NCI-H187 (cell line): Measurements from ENCODE around the gene SLC38A1.
A peak's percentile ranks its signal among the peaks of the same experiment; 100 is the strongest.
"Not testable (repeated sequence)": the region's sequence is repeated elsewhere in the genome, so short reads cannot be mapped to it uniquely, and the experiment has no call there.

Source experiments
- DNase-seq, 2 experiments: peaks; one replicate each; lab custom pipeline; 2025; lab: John Stamatoyannopoulos, UW

SLC38A1 gene

GRCh38 chr12:46268583-46269428 lies at the start of gene SLC38A1:
Gene SLC38A1 (minus strand): TSS chr12:46269043. CDS start chr12:46239800, 29,243 bp downstream.
- peak; percentile 82 to 84 for DNase-seq

- no peak for DNase-seq
Observed at GRCh38 chr12:46318037-46318436, 49.2 kb upstream of the SLC38A1 start.

GRCh38 chr12:46304070-46304469 lies 35.2 kb upstream of the SLC38A1 start:
- no peak for DNase-seq

GRCh38 chr12:46303039-46303666 lies 34.3 kb upstream of the SLC38A1 start:
- peak; percentile 2 to 9 for DNase-seq

GRCh38 chr12:46300910-46301309 lies 32.1 kb upstream of the SLC38A1 start:
- peak; percentile 26 for DNase-seq

GRCh38 chr12:46299851-46300250 lies 31.0 kb upstream of the SLC38A1 start:
- peak in 1 of 2 experiments; percentile 67 for DNase-seq

GRCh38 chr12:46298261-46298660 lies 29.4 kb upstream of the SLC38A1 start:
- no peak for DNase-seq

GRCh38 chr12:46296822-46297221 lies 28.0 kb upstream of the SLC38A1 start:
- no peak for DNase-seq

GRCh38 chr12:46292754-46293402 lies 24.0 kb upstream of the SLC38A1 start:
- no peak for DNase-seq

GRCh38 chr12:46291953-46292352 lies 23.1 kb upstream of the SLC38A1 start:
- DNase-seq, result not testable (repeated sequence)

- DNase-seq, result not testable (repeated sequence)
Observed at GRCh38 chr12:46285177-46285576, 16.3 kb upstream of the SLC38A1 start.

GRCh38 chr12:46282829-46283228 lies 14.0 kb upstream of the SLC38A1 start:
- DNase-seq, result no peak

GRCh38 chr12:46276756-46277155 lies 7.9 kb upstream of the SLC38A1 start:
- DNase-seq, result no peak

GRCh38 chr12:46271863-46272262 lies 3.0 kb upstream of the SLC38A1 start:
- no peak for DNase-seq

- no peak for DNase-seq
Observed at GRCh38 chr12:46269429-46270241, 792 bp upstream of the SLC38A1 start.

- DNase-seq, result no peak
Observed at GRCh38 chr12:46267825-46268582, 839 bp downstream of the SLC38A1 start.

GRCh38 chr12:46267575-46267824 lies 1.3 kb downstream of the SLC38A1 start:
- DNase-seq, result peak in 1 of 2 experiments; percentile 40

- DNase-seq, result peak; percentile 44 to 56
Observed at GRCh38 chr12:46266869-46267574, 1.8 kb downstream of the SLC38A1 start.

- no peak for DNase-seq
Observed at GRCh38 chr12:46266382-46266791, 2.5 kb downstream of the SLC38A1 start.

GRCh38 chr12:46265734-46266133 lies 3.1 kb downstream of the SLC38A1 start:
- DNase-seq, result no peak

GRCh38 chr12:46265102-46265501 lies 3.7 kb downstream of the SLC38A1 start:
- no peak for DNase-seq
